ENCODE measurements around the gene R3HDML. TPM values are rescaled to one million over a fixed set of nuclear protein-coding genes. Genes with fewer than 3 reads are reported as not detected.

The R3HDML gene
- total and polyA plus RNA-seq, 10 of the 15 experiments (the other 5 are each of a cell fraction or from before 2014, with no cell fraction given), result not detected

GRCh38 chr20:44345147-44345546 is 8.3 kb downstream of the R3HDML start:
- TF ChIP-seq EZH2 (IDR thresholded peaks at IDR 0.05; ENCODE audit: borderline replicate concordance, control insufficient read depth, low read depth, low read length) (no peak), CREM (IDR thresholded peaks at IDR 0.05; ENCODE audit: low read depth) (no peak), IKZF2 (IDR thresholded peaks at IDR 0.05) (no peak), SPI1 (IDR thresholded peaks at IDR 0.05; ENCODE audit: borderline replicate concordance, insufficient read depth, low read depth, low read length) (no peak), HCFC1 (IDR thresholded peaks at IDR 0.05; ENCODE audit: low read length) (no peak), TAF1 (IDR thresholded peaks at IDR 0.05; ENCODE audit: borderline replicate concordance, low read depth, low read length) (no peak), CHD2 (IDR thresholded peaks at IDR 0.05; ENCODE audit: borderline replicate concordance, low read depth, low read length) (no peak), SP1 (IDR thresholded peaks at IDR 0.05; ENCODE audit: low read depth, low read length) (no peak), MEF2B (IDR thresholded peaks at IDR 0.05; ENCODE audit: partially characterized antibody, poor library complexity, severe bottlenecking) (no peak), WRNIP1 (IDR thresholded peaks at IDR 0.05; ENCODE audit: borderline replicate concordance, low read depth, low read length) (no peak), MYC (IDR thresholded peaks at IDR 0.05; ENCODE audit: insufficient read depth, insufficient read length, insufficient replicate concordance, low read length, severe bottlenecking) (no peak), BRCA1 (IDR thresholded peaks at IDR 0.05; ENCODE audit: low read depth, low read length) (no peak), NKRF (conservative IDR thresholded peaks at IDR 0.05) (no peak), MXI1 (IDR thresholded peaks at IDR 0.05; ENCODE audit: low read depth, low read length) (no peak)
- TF ChIP-seq, protein P1, sequence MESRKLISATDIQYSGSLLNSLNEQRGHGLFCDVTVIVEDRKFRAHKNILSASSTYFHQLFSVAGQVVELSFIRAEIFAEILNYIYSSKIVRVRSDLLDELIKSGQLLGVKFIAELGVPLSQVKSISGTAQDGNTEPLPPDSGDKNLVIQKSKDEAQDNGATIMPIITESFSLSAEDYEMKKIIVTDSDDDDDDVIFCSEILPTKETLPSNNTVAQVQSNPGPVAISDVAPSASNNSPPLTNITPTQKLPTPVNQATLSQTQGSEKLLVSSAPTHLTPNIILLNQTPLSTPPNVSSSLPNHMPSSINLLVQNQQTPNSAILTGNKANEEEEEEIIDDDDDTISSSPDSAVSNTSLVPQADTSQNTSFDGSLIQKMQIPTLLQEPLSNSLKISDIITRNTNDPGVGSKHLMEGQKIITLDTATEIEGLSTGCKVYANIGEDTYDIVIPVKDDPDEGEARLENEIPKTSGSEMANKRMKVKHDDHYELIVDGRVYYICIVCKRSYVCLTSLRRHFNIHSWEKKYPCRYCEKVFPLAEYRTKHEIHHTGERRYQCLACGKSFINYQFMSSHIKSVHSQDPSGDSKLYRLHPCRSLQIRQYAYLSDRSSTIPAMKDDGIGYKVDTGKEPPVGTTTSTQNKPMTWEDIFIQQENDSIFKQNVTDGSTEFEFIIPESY (IDR thresholded peaks at IDR 0.05), result no peak
- TF ChIP-seq, protein P2, sequence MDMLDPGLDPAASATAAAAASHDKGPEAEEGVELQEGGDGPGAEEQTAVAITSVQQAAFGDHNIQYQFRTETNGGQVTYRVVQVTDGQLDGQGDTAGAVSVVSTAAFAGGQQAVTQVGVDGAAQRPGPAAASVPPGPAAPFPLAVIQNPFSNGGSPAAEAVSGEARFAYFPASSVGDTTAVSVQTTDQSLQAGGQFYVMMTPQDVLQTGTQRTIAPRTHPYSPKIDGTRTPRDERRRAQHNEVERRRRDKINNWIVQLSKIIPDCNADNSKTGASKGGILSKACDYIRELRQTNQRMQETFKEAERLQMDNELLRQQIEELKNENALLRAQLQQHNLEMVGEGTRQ (IDR thresholded peaks at IDR 0.05; ENCODE audit: borderline replicate concordance, low read depth, low read length), result no peak
- TF ChIP-seq, protein P3, sequence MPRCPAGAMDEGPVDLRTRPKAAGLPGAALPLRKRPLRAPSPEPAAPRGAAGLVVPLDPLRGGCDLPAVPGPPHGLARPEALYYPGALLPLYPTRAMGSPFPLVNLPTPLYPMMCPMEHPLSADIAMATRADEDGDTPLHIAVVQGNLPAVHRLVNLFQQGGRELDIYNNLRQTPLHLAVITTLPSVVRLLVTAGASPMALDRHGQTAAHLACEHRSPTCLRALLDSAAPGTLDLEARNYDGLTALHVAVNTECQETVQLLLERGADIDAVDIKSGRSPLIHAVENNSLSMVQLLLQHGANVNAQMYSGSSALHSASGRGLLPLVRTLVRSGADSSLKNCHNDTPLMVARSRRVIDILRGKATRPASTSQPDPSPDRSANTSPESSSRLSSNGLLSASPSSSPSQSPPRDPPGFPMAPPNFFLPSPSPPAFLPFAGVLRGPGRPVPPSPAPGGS (IDR thresholded peaks at IDR 0.05; ENCODE audit: borderline replicate concordance, insufficient read depth, low read depth, low read length, poor library complexity, severe bottlenecking), result no peak
- Histone ChIP-seq H3K4me2 (ENCODE audit: control insufficient read depth, insufficient read depth) (no peak overlapping the region), H3K79me2 (ENCODE audit: control insufficient read depth, insufficient read depth, low read length) (no peaks in the 10 kb centered on the region), H3K4me3 (no peak overlapping the region), H3K27ac (ENCODE audit: control insufficient read depth, insufficient read depth) (no peak overlapping the region), H3K9ac (ENCODE audit: control insufficient read depth, insufficient read depth, low read length) (no peak overlapping the region), H3K27me3 (replicated peaks in 1 of 2; ENCODE audit: control insufficient read depth in 2 of 2, insufficient read depth in 2 of 2, low read length in 1 of 2) (no peaks in the 10 kb centered on the region; a peak in 2 of 4 replicates), H4K20me1 (ENCODE audit: control insufficient read depth, insufficient read depth) (no peaks in the 10 kb centered on the region), H3K4me1 (ENCODE audit: control insufficient read depth, insufficient read depth, low read length) (no peaks in the 10 kb centered on the region), H3K9me3 (replicated peaks; ENCODE audit: control insufficient read depth, insufficient read depth, low read length) (no peaks in the 10 kb centered on the region), H2AFZ (ENCODE audit: control insufficient read depth, low read depth, low read length) (no peak overlapping the region), H3K36me3 (ENCODE audit: control insufficient read depth in 2 of 2, insufficient read depth in 2 of 2, low read length in 1 of 2) (no peaks in the 10 kb centered on the region)
- BruUV-seq (replicated peaks), result no TSS peak
- in situ Hi-C loops (cut with MboI) (no loop called here), intact Hi-C loops (cut with micrococcal nuclease; ENCODE audit: unreplicated experiment) (no loop called here)
- CTCF ChIA-PET, result no interaction called here
- SMC1A ChIA-PET (ENCODE audit: uncharacterized antibody, unreplicated experiment), result no interaction called here
- no peak for FAIRE-seq
- no peak for DNase-seq (ENCODE audit: low read depth, low spot score)
- POLR2A ChIA-PET, result no interaction called here
- ATAC-seq, result no peak
- RAD21 ChIA-PET (ENCODE audit: unreplicated experiment), result no interaction called here
- 36% methylated on average over 8 of the region's 8 CpGs for WGBS (ENCODE audit: insufficient coverage, insufficient replicate concordance, low lambda C conversion rate, missing lambda C conversion rate)
